OCI-LY7 (cell line): ENCODE results near the gene ACR. TPM values are rescaled to one million over a fixed set of nuclear protein-coding genes. Genes with fewer than 3 reads are reported as not detected.
"Not testable (repeated sequence)": the region's sequence is repeated elsewhere in the genome, so short reads cannot be mapped to it uniquely, and the experiment has no call there.

Experiments
- BruUV-seq: library from RNA; stranded (reverse); fragments of 400-500 nt; replicated peaks from 2 replicates; lab custom pipeline; 2021; lab: Mats Ljungman, UMichigan
- CTCF ChIA-PET: fragments of 300-600 bp; sonication (Branson Sonifier 250); formaldehyde crosslinking; loops from one replicate; lab custom pipeline; 2022; ENCODE audit warnings: antibody characterized with exemption; ENCODE audit not compliant: unreplicated experiment; lab: Charles Lee
- POLR2A ChIA-PET: fragments of 300-600 bp; sonication (Branson Sonifier 250); formaldehyde crosslinking; loops from one replicate; lab custom pipeline; 2022; ENCODE audit warnings: antibody characterized with exemption; lab: Charles Lee
- DNase-seq: peaks from one replicate; pipeline ENCODE4 v3.0.0-alpha.2; 2015; ENCODE audit warnings: low spot score
- H2AFZ ChIP-seq: fragments of 200-600 bp; sonication (generic), shearing (Covaris generic); 2 replicates; pipeline ENCODE4 v1.6.1; 2014; ENCODE audit warnings: mild to moderate bottlenecking, antibody characterized with exemption, low read length, moderate library complexity
- H3K27ac ChIP-seq: fragments of 200-600 bp; sonication (generic); 2 replicates; pipeline ENCODE4 v1.5.1; 2014; ENCODE audit warnings: mixed run types, low read depth, mild to moderate bottlenecking, moderate library complexity, low read length, inconsistent platforms; ENCODE audit not compliant: poor library complexity, severe bottlenecking
- H3K36me3 ChIP-seq: fragments of 200-600 bp; sonication (generic); 2 replicates; pipeline ENCODE4 v1.6.1; 2014; ENCODE audit warnings: mild to moderate bottlenecking, antibody characterized with exemption, low read length, moderate library complexity, mixed read lengths; ENCODE audit not compliant: insufficient read depth
- H3K4me1 ChIP-seq: fragments of 200-600 bp; sonication (generic); 2 replicates; pipeline ENCODE4 v1.5.1; 2014; ENCODE audit warnings: mild to moderate bottlenecking, low read length; ENCODE audit not compliant: insufficient read depth, poor library complexity, severe bottlenecking
- H3K4me2 ChIP-seq: fragments of 200-600 bp; sonication (generic); 2 replicates; pipeline ENCODE4 v1.6.1; 2014; ENCODE audit warnings: mild to moderate bottlenecking, low read length
- H3K4me3 ChIP-seq: fragments of 200-600 bp; sonication (generic); 2 replicates; pipeline ENCODE4 v1.5.1; 2014; ENCODE audit warnings: mild to moderate bottlenecking, low read depth, low read length; ENCODE audit not compliant: poor library complexity, severe bottlenecking
- H3K79me2 ChIP-seq: fragments of 200-600 bp; sonication (generic); 2 replicates; pipeline ENCODE4 v1.6.1; 2016; ENCODE audit warnings: low read depth, mild to moderate bottlenecking, low read length, moderate library complexity, mixed read lengths; ENCODE audit not compliant: insufficient read depth
- H3K9me2 ChIP-seq: fragments of 200-600 bp; sonication (generic); 2 replicates; pipeline ENCODE4 v1.6.1; 2016; ENCODE audit warnings: mild to moderate bottlenecking, low read length, mixed read lengths; ENCODE audit not compliant: insufficient read depth
- H3K9me3 ChIP-seq: fragments of 200-600 bp; sonication (generic); 2 replicates; pipeline ENCODE4 v1.6.1; 2014; ENCODE audit warnings: mild to moderate bottlenecking, mixed run types, low read length, mixed read lengths
- H4K20me1 ChIP-seq: fragments of 200-600 bp; sonication (generic); 2 replicates; pipeline ENCODE4 v1.6.1; 2014; ENCODE audit warnings: mild to moderate bottlenecking, antibody characterized with exemption, low read length, moderate library complexity, mixed read lengths; ENCODE audit not compliant: insufficient read depth
- intact Hi-C: fragments of 100-400 bp; cut with micrococcal nuclease; formaldehyde crosslinking; loops from one replicate; pipeline ENCODE4 v1.10.0; 2022; ENCODE audit not compliant: unreplicated experiment
- small RNA-seq: library from RNA; depleted of rRNA; stranded (forward); fragments of <200 nt; gene quantifications from one replicate; pipeline ENCODE3, GENCODE V24; 2014
- total RNA-seq, 2 experiments: library from RNA; depleted of rRNA in 1 of 2; stranded (reverse); fragments of >200 nt in 1 of 2; shearing (Covaris generic) in 1 of 2; gene quantifications; 2 replicates each; pipeline ENCODE4 v1.2.3, GENCODE V29; 2014 to 2022

ACR gene
- total RNA-seq, 2 experiments from 2014 or later: not detected

GRCh38 chr22:50785289-50785688 lies 47.3 kb downstream of the ACR start:
- H3K27ac ChIP-seq, POLR2A ChIA-PET, H4K20me1 ChIP-seq, H3K4me3 ChIP-seq, DNase-seq, H3K4me2 ChIP-seq, H3K9me3 ChIP-seq, BruUV-seq, H3K9me2 ChIP-seq, intact Hi-C loops, CTCF ChIA-PET, H3K4me1 ChIP-seq, H2AFZ ChIP-seq, H3K79me2 ChIP-seq, H3K36me3 ChIP-seq: not testable (repeated sequence)

- CTCF ChIA-PET, H3K4me1 ChIP-seq, H3K79me2 ChIP-seq, H3K4me3 ChIP-seq, H4K20me1 ChIP-seq, intact Hi-C loops, H3K9me2 ChIP-seq, H3K36me3 ChIP-seq, H3K9me3 ChIP-seq, H2AFZ ChIP-seq, BruUV-seq, DNase-seq, POLR2A ChIA-PET, H3K4me2 ChIP-seq, H3K27ac ChIP-seq: not testable (repeated sequence)
Measured at GRCh38 chr22:50786936-50787335, 48.9 kb downstream of the ACR start.

Small RNAs within 50 kb of the gene (small RNA-seq; reads per million reads assigned to genes)
- not detected for gene RNU6-409P

Other genes starting within 250 kb of the ACR start
- 37.8 and 50.7 TPM in 2 replicates for gene LMF2, start 230.5 kb upstream of the ACR start, total RNA-seq (2014; rRNA removed; shearing (Covaris generic))
- 49.2 and 49.8 TPM in 2 replicates for gene LMF2, start 230.5 kb upstream of the ACR start, total RNA-seq (2022)
- 129 and 151 TPM in 2 replicates for gene NCAPH2, start 230.0 kb upstream of the ACR start, total RNA-seq (2014; rRNA removed; shearing (Covaris generic))
- gene NCAPH2, start 230.0 kb upstream of the ACR start, total RNA-seq (2022): 124 and 126 TPM in 2 replicates
- gene SCO2, start 212.6 kb upstream of the ACR start, total RNA-seq (2014; rRNA removed; shearing (Covaris generic)): 2.7 and 4.9 TPM in 2 replicates
- 3.9 and 4.1 TPM in 2 replicates for gene SCO2, start 212.6 kb upstream of the ACR start, total RNA-seq (2022)
- 3.9 and 6.3 TPM in 2 replicates for gene TYMP, start 208.2 kb upstream of the ACR start, total RNA-seq (2014; rRNA removed; shearing (Covaris generic))
- 3.8 and 4.0 TPM in 2 replicates for gene TYMP, start 208.2 kb upstream of the ACR start, total RNA-seq (2022)
- gene KLHDC7B, start 192.3 kb upstream of the ACR start, total RNA-seq (2014; rRNA removed; shearing (Covaris generic)): 0.08 and 0.25 TPM in 2 replicates
- 0.31 and 0.46 TPM in 2 replicates for gene KLHDC7B, start 192.3 kb upstream of the ACR start, total RNA-seq (2022)
- not detected in 2 replicates for gene SYCE3, start 175.3 kb upstream of the ACR start, total RNA-seq (2014; rRNA removed; shearing (Covaris generic))
- not detected in 2 replicates for gene SYCE3, start 175.3 kb upstream of the ACR start, total RNA-seq (2022)
- gene CPT1B, start 159.8 kb upstream of the ACR start, total RNA-seq (2014; rRNA removed; shearing (Covaris generic)): 92.6 and 101 TPM in 2 replicates
- gene CPT1B, start 159.8 kb upstream of the ACR start, total RNA-seq (2022): 138 and 162 TPM in 2 replicates
- 83.8 and 85.8 TPM in 2 replicates for gene CHKB, start 155.4 kb upstream of the ACR start, total RNA-seq (2014; rRNA removed; shearing (Covaris generic))
- gene CHKB, start 155.4 kb upstream of the ACR start, total RNA-seq (2022): 100 and 110 TPM in 2 replicates
- 0.54 and 0.62 TPM in 2 replicates for gene MAPK8IP2, start 137.4 kb upstream of the ACR start, total RNA-seq (2014; rRNA removed; shearing (Covaris generic))
- gene MAPK8IP2, start 137.4 kb upstream of the ACR start, total RNA-seq (2022): 1.5 and 2.2 TPM in 2 replicates
- 20.1 and 31.6 TPM in 2 replicates for gene ARSA, start 110.1 kb upstream of the ACR start, total RNA-seq (2014; rRNA removed; shearing (Covaris generic))
- gene ARSA, start 110.1 kb upstream of the ACR start, total RNA-seq (2022): 34.4 and 34.8 TPM in 2 replicates
- gene SHANK3, start 65.4 kb upstream of the ACR start, total RNA-seq (2014; rRNA removed; shearing (Covaris generic)): not detected in 2 replicates
- gene SHANK3, start 65.4 kb upstream of the ACR start, total RNA-seq (2022): 0.07 and 0.15 TPM in 2 replicates
- gene RABL2B, start 45.4 kb downstream of the ACR start, total RNA-seq (2014; rRNA removed; shearing (Covaris generic)): 7.6 and 13.9 TPM in 2 replicates
- 26.0 and 26.2 TPM in 2 replicates for gene RABL2B, start 45.4 kb downstream of the ACR start, total RNA-seq (2022)